ENCODE measurements around the gene TMEM232.

Gene TMEM232

DNA sequence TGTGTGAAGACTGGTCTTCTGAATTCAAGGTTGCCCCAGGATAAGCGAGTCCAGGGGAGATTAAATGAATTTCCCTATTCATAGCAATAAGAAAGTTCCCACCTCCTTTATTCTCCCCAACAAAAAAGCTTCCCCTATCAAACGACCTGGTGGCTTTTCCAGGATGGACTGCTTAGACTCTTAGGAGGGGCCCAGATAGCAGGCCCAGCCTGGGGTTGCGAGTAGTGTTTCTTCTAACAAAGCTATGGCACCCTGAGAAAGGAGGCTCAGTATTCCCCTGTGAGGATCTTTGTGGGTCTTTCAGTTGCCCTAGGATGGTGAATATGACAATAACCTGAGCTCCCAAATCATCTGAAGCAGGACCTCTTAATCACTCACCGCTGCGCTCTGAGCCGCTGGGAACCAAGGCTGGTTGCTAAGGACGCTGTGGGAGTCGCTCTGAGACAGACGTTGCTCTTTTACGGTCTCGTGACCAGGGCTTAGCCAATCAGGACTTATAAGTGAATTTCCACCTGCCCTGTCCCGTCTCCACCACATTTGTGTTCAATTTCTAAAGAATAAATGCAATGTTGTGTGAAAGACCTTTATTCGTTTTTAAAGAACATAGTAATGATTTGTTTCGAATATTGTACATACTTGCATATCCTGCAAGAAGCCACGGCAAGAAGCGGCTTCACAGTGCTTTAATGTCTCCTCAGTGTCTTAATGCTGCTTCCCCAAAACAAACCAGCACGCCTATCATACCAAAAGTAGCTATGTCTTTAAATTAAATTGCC lies at the start of gene TMEM232:
TSS of gene TMEM232 (minus strand) at position 423 of the 776 bp plus-strand sequence. CDS start 59,319 bp downstream, outside the sequence.
- Mint-ChIP-seq H3K4me3 (peak within 1 kb of the TSS; percentile 78), H3K27me3 (no peaks in the 10 kb centered on the region), H3K9me3 (no peaks in the 10 kb centered on the region), H3K36me3 (ENCODE audit: low read depth) (no peaks in the 10 kb centered on the region), H3K27ac (no peak within 1 kb of the TSS), H3K4me1 (ENCODE audit: low read depth) (peaks cover 5% of the 10 kb centered on the region)

GRCh38 chr5:110770286-110770685 lies 43.8 kb upstream of the TMEM232 start:
- H3K27ac Mint-ChIP-seq: no peak overlapping the region
- H3K36me3 Mint-ChIP-seq (ENCODE audit: low read depth): peaks cover under 1% of the 10 kb centered on the region
- no peak overlapping the region for H3K4me3 Mint-ChIP-seq
- H3K9me3 Mint-ChIP-seq: no peaks in the 10 kb centered on the region
- H3K27me3 Mint-ChIP-seq: peaks cover 15% of the 10 kb centered on the region
- H3K4me1 Mint-ChIP-seq (ENCODE audit: low read depth): no peaks in the 10 kb centered on the region

DNA sequence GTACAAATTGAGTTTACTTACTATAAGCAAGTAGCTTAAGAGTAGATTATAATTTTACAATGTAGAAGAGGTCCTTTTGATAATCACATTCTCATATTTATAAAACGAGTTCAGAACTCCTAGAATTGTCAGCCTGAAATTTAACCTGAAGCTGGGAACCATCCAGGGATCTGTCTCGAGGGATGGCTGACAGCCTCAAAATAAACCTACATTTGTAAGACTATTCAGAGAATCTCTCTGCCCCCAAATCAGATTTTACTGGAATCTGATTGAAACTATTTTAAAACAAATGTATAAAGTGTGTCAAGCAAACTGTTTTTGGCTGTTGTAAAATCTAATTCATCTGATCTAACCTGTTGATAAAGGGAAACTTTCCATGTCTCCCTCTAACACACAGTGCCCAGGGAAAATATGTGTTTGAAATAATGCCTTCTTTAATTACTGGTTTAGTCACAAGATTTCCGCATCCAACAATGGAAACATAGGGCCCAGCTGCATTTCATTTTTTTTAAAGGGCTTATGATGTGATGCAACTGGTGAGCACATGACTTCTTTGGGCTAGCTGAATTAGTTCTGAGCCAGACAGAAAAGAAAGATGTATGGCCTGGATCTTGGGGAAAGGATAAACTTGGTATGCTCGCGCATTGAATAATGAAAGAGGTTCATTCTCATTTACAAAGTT lies 42.7 kb upstream of the TMEM232 start:
- peaks cover 6% of the 10 kb centered on the region for H3K36me3 Mint-ChIP-seq (ENCODE audit: low read depth)
- H3K9me3 Mint-ChIP-seq: no peaks in the 10 kb centered on the region
- no peaks in the 10 kb centered on the region for H3K4me1 Mint-ChIP-seq (ENCODE audit: low read depth)
- H3K27ac Mint-ChIP-seq: no peak overlapping the region
- no peak overlapping the region for H3K4me3 Mint-ChIP-seq
- peaks cover 15% of the 10 kb centered on the region for H3K27me3 Mint-ChIP-seq

- Mint-ChIP-seq H3K27me3 (peaks cover 10% of the 10 kb centered on the region), H3K4me3 (no peak overlapping the region), H3K4me1 (ENCODE audit: low read depth) (no peaks in the 10 kb centered on the region), H3K36me3 (ENCODE audit: low read depth) (peaks cover 6% of the 10 kb centered on the region), H3K27ac (no peak overlapping the region), H3K9me3 (no peaks in the 10 kb centered on the region)
Measured at GRCh38 chr5:110768138-110768860, 41.8 kb upstream of the TMEM232 start.

DNA sequence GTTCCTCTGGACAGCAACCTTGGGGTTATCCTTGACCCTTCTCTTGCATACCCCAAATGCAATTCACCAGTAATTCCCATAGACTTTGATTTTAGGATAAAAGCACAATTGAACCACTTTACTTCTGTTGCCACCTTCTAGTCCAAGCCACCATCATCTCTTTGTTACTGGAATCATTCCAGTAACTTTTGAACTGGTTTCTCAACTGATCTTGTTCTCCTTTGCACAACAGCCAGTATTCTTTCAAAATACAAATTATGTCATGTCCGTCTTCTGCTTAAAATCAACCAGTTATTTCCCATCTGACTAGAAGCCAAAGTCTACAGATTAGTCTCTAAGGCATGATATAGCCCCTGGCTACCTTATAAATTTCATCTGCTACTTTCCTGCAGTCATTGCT lies 33.7 kb upstream of the TMEM232 start:
- no peaks in the 10 kb centered on the region for H3K27me3 Mint-ChIP-seq
- no peak overlapping the region for H3K4me3 Mint-ChIP-seq
- peaks cover 22% of the 10 kb centered on the region for H3K36me3 Mint-ChIP-seq (ENCODE audit: low read depth)
- H3K27ac Mint-ChIP-seq: no peak overlapping the region
- peaks cover 3% of the 10 kb centered on the region for H3K4me1 Mint-ChIP-seq (ENCODE audit: low read depth)
- H3K9me3 Mint-ChIP-seq: no peaks in the 10 kb centered on the region

DNA sequence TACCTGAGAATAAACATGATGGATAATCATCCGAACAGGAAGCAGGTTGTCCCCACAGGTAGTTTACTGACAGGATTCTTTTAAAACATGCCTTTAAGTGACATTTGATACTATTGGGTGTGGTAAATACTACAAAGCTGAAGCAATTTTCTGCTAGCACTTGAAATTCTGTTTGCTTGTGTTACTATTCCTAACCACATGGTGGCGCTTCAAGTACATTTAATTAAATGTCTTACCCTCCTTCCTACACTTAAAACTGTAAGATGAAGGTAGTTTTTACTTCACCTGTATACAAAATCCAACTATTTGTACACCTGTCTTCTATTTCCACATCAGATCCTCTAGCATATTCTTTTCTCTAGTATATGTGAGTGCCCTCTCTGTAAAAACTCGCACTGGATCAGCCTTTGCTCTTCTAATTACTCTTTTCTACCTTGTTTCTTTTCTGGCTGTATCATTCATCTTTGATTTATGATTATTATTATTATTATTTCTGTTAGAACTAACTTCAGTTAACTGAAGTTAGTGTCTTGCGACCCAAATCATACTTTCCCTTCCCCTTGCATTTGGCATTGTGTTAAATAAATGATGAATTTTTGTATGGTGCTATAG lies 30.8 kb upstream of the TMEM232 start:
- H3K9me3 Mint-ChIP-seq: no peaks in the 10 kb centered on the region
- no peaks in the 10 kb centered on the region for H3K27me3 Mint-ChIP-seq
- no peak overlapping the region for H3K27ac Mint-ChIP-seq
- peaks cover 43% of the 10 kb centered on the region for H3K36me3 Mint-ChIP-seq (ENCODE audit: low read depth)
- H3K4me1 Mint-ChIP-seq (ENCODE audit: low read depth): peaks cover 31% of the 10 kb centered on the region
- H3K4me3 Mint-ChIP-seq: no peak overlapping the region

- Mint-ChIP-seq H3K9me3 (no peaks in the 10 kb centered on the region), H3K36me3 (ENCODE audit: low read depth) (peaks cover 57% of the 10 kb centered on the region), H3K27me3 (no peaks in the 10 kb centered on the region), H3K4me1 (ENCODE audit: low read depth) (peaks cover 48% of the 10 kb centered on the region), H3K27ac (peak overlapping the region; percentile 74), H3K4me3 (no peak overlapping the region)
Measured at GRCh38 chr5:110754181-110754580, 27.7 kb upstream of the TMEM232 start.

GRCh38 chr5:110753600-110753999 lies 27.1 kb upstream of the TMEM232 start:
- Mint-ChIP-seq H3K27ac (no peak overlapping the region), H3K36me3 (ENCODE audit: low read depth) (peaks cover 63% of the 10 kb centered on the region)

DNA sequence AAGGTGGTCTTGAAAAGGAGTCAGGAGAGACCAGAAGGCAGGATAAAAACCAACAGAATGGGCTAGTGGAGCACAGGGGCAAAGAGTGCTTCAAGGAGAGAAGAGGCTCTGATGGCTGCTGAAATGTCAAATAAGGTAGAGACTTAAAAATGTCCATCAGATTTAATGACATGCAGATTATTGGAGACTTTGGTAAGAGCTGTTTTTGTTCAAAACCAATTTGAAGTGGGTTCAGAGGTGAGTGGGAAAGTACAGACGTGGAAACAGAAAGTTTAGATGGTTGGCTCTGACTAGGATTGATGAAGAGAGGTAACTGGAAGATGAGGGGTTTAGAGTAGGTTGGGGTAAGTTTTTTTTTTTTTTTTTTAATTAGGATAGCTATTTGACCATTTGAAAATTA lies 26.5 kb upstream of the TMEM232 start:
- peak overlapping the region; percentile 27 for H3K4me3 Mint-ChIP-seq
- no peaks in the 10 kb centered on the region for H3K27me3 Mint-ChIP-seq
- peaks cover 48% of the 10 kb centered on the region for H3K4me1 Mint-ChIP-seq (ENCODE audit: low read depth)
- peaks cover 63% of the 10 kb centered on the region for H3K36me3 Mint-ChIP-seq (ENCODE audit: low read depth)
- H3K9me3 Mint-ChIP-seq: no peaks in the 10 kb centered on the region
- H3K27ac Mint-ChIP-seq: peak overlapping the region; percentile 90

More at GRCh38 chr5:110753600-110753999, 27.1 kb upstream of the TMEM232 start:
- peaks cover 48% of the 10 kb centered on the region for H3K4me1 Mint-ChIP-seq (ENCODE audit: low read depth)
- no peaks in the 10 kb centered on the region for H3K9me3 Mint-ChIP-seq
- H3K4me3 Mint-ChIP-seq: no peak overlapping the region
- H3K27me3 Mint-ChIP-seq: no peaks in the 10 kb centered on the region

DNA sequence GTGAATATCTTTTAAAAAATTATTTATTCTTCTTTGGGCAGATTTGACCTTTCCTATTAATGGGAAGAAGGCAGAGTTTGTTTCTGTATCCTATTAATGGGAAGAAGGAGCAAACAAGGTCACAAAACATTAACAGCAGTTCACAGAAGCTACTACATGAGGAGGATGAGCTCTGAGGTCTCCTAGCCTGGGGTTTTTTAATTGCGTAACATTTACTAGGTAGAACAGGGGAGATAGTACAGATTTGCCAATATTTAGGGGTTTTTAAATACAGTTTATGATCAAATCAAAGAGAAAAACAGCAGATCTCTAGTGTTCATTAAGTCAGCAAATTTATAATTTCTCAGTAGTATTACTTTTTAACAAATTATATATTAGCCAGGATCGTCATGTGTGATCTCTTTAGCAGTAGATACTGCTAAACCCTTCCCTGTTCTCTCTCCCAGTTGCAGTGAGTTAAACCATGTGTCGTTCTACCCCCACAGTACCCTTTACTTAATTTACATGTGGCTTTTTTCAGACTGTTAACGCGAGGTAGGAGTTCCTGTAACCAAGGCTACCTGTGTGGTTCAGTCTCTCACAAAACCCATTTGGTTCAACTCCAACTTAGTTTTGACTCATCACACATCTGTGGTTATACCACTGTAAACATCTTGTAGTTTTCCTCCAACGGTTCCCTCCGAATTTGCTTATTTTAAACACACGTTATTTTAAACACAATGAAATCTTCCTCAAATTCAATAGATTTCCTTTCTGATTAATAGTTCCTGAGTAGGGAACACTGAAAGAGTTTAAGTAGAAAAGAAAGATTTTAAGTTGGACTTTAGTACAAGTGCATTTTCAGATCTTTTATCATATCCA lies 25.7 kb upstream of the TMEM232 start:
- H3K4me3 Mint-ChIP-seq: peak overlapping the region; percentile 27
- peak overlapping the region; percentile 90 for H3K27ac Mint-ChIP-seq
- H3K27me3 Mint-ChIP-seq: no peaks in the 10 kb centered on the region
- no peaks in the 10 kb centered on the region for H3K9me3 Mint-ChIP-seq
- peaks cover 66% of the 10 kb centered on the region for H3K36me3 Mint-ChIP-seq (ENCODE audit: low read depth)
- peaks cover 48% of the 10 kb centered on the region for H3K4me1 Mint-ChIP-seq (ENCODE audit: low read depth)

- Mint-ChIP-seq H3K36me3 (ENCODE audit: low read depth) (peaks cover 15% of the 10 kb centered on the region), H3K4me3 (peak within 1 kb of the TSS; percentile 99), H3K9me3 (no peaks in the 10 kb centered on the region), H3K27me3 (peaks cover 15% of the 10 kb centered on the region), H3K4me1 (ENCODE audit: low read depth) (peaks cover 35% of the 10 kb centered on the region), H3K27ac (peak within 1 kb of the TSS; percentile 96)
Measured at GRCh38 chr5:110738812-110739651, 12.6 kb upstream of the TMEM232 start, which contains the start of gene SLC25A46. SLC25A46 (plus strand) TSS chr5:110739007; CDS start chr5:110739120, 113 bp downstream.

GRCh38 chr5:110738503-110738811 lies 12.0 kb upstream of the TMEM232 start:
- Mint-ChIP-seq H3K27ac (peak overlapping the region; percentile 96), H3K36me3 (ENCODE audit: low read depth) (peaks cover 10% of the 10 kb centered on the region), H3K9me3 (no peaks in the 10 kb centered on the region), H3K4me3 (peak overlapping the region; percentile 99), H3K4me1 (ENCODE audit: low read depth) (peaks cover 35% of the 10 kb centered on the region), H3K27me3 (peaks cover 16% of the 10 kb centered on the region)

GRCh38 chr5:110736753-110737152 lies 10.3 kb upstream of the TMEM232 start:
- Mint-ChIP-seq H3K27ac (no peak overlapping the region), H3K4me3 (no peak overlapping the region), H3K27me3 (peaks cover 27% of the 10 kb centered on the region), H3K36me3 (ENCODE audit: low read depth) (peaks cover 4% of the 10 kb centered on the region), H3K9me3 (no peaks in the 10 kb centered on the region), H3K4me1 (ENCODE audit: low read depth) (peaks cover 30% of the 10 kb centered on the region)

Data from stimulated activated naive CD8-positive, alpha-beta T cell treated with anti-CD3 and anti-CD28 coated beads, Interleukin-15, Interleukin-2, amounts not matched to agents 100 ng/mL and 50 ng/mL, for 24 hours (primary cell).